ENCODE results near the gene PSMB3.

The PSMB3 gene

DNA sequence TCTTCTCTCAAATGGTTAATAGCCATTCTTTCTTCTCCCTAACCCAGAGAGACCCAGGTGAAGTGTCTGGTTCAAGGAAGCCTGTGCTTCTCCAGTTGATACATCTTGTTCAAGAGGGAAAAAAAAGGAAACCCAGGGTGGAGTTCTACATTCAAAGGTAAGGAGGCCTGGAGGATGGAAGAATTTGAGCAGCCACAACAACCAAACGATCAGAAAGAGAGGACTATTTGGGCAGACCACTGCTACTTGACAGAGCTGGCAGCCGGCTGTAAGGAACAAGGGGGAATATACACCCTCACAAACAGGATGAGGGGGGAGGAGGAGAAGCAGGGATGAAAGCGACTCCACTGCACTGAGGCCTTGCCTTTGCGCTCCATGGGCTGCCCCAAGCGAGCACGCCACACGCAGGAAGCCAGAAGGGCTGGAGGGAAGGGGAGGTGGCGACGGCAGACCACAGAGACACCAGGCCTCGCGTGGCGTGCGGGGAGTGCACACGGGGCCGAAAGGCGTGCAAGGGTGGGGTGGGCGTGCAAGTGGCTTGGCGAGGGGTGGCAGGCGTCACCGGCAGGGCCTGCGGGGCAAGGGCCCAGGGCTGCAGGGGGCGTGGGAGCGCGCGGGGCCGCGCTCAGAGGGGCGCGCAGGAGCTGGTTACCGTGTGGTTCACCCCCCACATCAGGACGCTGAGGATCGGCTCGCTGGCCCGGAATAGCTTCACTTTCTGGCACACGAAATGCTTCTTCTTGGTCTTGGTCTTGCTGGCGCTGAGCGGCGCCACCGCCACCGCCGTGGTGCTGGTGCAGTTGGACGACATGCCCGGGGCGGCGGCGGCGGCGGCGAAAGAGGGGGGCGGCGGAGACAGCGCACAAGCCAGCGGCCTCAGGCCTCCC, 46.3 kb downstream of the PSMB3 start:
- peak; percentile 44 for DNase-seq

GRCh38 chr17:38799501-38800236, 47.1 kb downstream of the PSMB3 start, which contains the start of gene PIP4K2B:
Gene PIP4K2B, minus strand, starts transcription at chr17:38799556. Its CDS starts 132 bp downstream, at chr17:38799424.
- DNase-seq: peak; percentile 81

DNA sequence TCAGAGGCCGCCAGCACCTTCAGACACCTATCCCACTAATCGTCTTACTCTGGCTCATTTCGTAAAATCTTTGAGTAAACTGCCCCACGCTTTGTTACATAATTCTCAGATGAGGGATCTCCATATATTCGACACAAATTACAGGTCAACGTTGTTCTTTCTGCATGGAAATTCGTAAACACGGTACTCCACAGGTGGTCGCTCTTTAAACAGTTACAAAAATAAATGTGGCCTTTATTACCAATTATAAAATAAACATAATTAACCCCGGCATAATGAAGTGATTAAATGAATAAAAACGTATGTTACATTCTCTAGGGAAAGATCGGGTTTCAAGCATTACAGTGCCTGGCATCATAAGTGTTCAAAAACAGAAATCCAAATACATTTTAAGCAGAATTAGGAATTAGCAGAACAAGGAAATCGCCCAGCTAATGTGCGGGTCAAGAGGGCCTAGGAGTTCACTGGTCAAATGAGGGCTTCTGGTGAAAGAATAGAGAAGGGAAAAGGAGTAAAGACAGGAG, 47.8 kb downstream of the PSMB3 start:
- no peak for DNase-seq

GRCh38 chr17:38809828-38810227, 57.3 kb downstream of the PSMB3 start:
- DNase-seq: no peak
